ENCODE data around the gene CFAP46.

Gene CFAP46

DNA sequence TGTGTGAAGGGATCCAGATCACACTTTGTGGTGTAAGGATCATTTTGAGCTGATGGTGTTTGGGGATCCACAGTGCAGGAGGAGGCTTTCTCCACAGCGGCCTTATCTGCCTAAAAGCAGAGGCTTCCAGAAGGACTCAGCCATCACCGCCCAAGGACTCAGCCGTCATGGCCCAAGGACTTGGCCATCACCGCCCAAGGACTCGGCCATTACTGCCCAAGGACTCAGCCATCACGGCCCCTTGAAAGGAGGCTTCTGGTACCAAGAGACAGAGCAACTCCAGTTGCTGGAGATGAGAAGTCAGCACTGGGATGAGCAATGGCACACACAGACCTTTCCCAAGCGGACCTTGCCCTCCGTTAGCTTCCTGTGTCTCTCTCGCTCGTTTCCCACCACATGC, 6.0 kb upstream of the CFAP46 start:
- H3K14ac ChIP-seq (ENCODE audit: low read length in 2 of 2): no peak overlapping the region
- peaks cover 47 to 85% of the 10 kb centered on the region in 2 experiments for H3K27me3 ChIP-seq (ENCODE audit: control insufficient read depth in 1 of 2, insufficient read depth in 1 of 2, low read length in 2 of 2)
- no peak overlapping the region for H3K4ac ChIP-seq (ENCODE audit: low read depth in 1 of 2, low read length in 2 of 2)
- no peak overlapping the region for H2AK5ac ChIP-seq (ENCODE audit: low read length, severe bottlenecking)
- H2BK12ac ChIP-seq (ENCODE audit: low read length in 2 of 2): no peak overlapping the region
- H2BK120ac ChIP-seq (ENCODE audit: low read depth, low read length): no peak overlapping the region
- H2BK5ac ChIP-seq (ENCODE audit: low read depth, low read length, poor library complexity, severe bottlenecking): no peak overlapping the region
- no peak overlapping the region for H4K8ac ChIP-seq (ENCODE audit: low read length)
- no peak overlapping the region for H3K27ac ChIP-seq (ENCODE audit: low read length, poor library complexity, severe bottlenecking)
- H3K4me2 ChIP-seq (ENCODE audit: low read length, poor library complexity, severe bottlenecking): no peak overlapping the region
- no peak overlapping the region for H3K18ac ChIP-seq (ENCODE audit: low read depth in 1 of 2, low read length in 2 of 2)
- no peak overlapping the region for H4K91ac ChIP-seq (ENCODE audit: low read length)
- no peak overlapping the region for H2AFZ ChIP-seq (ENCODE audit: low read depth, low read length)
- H3K36me3 ChIP-seq (ENCODE audit: control insufficient read depth in 1 of 2, insufficient read depth in 2 of 2, low read depth in 1 of 2, low read length in 2 of 2): no peaks in the 10 kb centered on the region
- H3K4me1 ChIP-seq (ENCODE audit: control insufficient read depth, insufficient read depth, low read depth, low read length): no peaks in the 10 kb centered on the region
- 88% methylated on average over 10 of the region's 10 CpGs for WGBS
- no peak overlapping the region for H3K23ac ChIP-seq (ENCODE audit: low read length in 2 of 2)
- H3K79me1 ChIP-seq (replicated peaks; ENCODE audit: low read length, poor library complexity, severe bottlenecking): no peaks in the 10 kb centered on the region
- H3K9ac ChIP-seq (ENCODE audit: low read length): no peak overlapping the region
- no peak overlapping the region for H3K4me3 ChIP-seq (ENCODE audit: insufficient read depth in 1 of 2, low read depth in 1 of 2, low read length in 2 of 2)
- H3K9me3 ChIP-seq (ENCODE audit: control insufficient read depth, low read length): no peaks in the 10 kb centered on the region
- H2BK15ac ChIP-seq (ENCODE audit: low read depth, poor library complexity, severe bottlenecking): no peak overlapping the region
- no peak for DNase-seq

DNA sequence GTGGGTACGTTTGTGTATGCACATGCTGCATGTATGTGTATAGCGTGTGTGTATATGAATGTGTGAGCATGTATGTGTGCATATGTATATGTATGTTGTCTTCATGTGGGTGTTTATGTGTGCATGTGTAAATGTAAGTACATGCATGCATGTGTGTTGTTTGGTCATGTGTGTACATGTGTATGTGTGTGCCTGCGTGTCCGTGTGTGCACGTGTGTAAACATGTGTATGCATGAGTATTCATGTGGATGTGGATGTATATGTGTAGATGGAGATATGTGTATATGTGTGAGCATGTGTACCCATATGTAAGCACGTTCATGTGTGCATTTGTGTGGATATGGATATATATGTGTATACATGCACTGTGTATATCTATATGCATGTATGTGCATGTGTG, 5.5 kb upstream of the CFAP46 start:
- H3K9me3 ChIP-seq (ENCODE audit: control insufficient read depth, low read length): no peaks in the 10 kb centered on the region
- no peak overlapping the region for H3K4ac ChIP-seq (ENCODE audit: low read depth in 1 of 2, low read length in 2 of 2)
- no peak overlapping the region for H4K8ac ChIP-seq (ENCODE audit: low read length)
- no peak overlapping the region for H2AFZ ChIP-seq (ENCODE audit: low read depth, low read length)
- H3K27ac ChIP-seq (ENCODE audit: low read length, poor library complexity, severe bottlenecking): no peak overlapping the region
- no peak overlapping the region for H3K23ac ChIP-seq (ENCODE audit: low read length in 2 of 2)
- H3K18ac ChIP-seq (ENCODE audit: low read depth in 1 of 2, low read length in 2 of 2): no peak overlapping the region
- H3K9ac ChIP-seq (ENCODE audit: low read length): no peak overlapping the region
- no peak overlapping the region for H2BK15ac ChIP-seq (ENCODE audit: low read depth, poor library complexity, severe bottlenecking)
- no peaks in the 10 kb centered on the region for H3K36me3 ChIP-seq (ENCODE audit: control insufficient read depth in 1 of 2, insufficient read depth in 2 of 2, low read depth in 1 of 2, low read length in 2 of 2)
- H3K4me3 ChIP-seq (ENCODE audit: insufficient read depth in 1 of 2, low read depth in 1 of 2, low read length in 2 of 2): no peak overlapping the region
- H2BK120ac ChIP-seq (ENCODE audit: low read depth, low read length): no peak overlapping the region
- WGBS: 76% methylated on average over 6 of the region's 6 CpGs
- peaks cover 3% of the 10 kb centered on the region for H3K4me1 ChIP-seq (ENCODE audit: control insufficient read depth, insufficient read depth, low read depth, low read length)
- H2BK5ac ChIP-seq (ENCODE audit: low read depth, low read length, poor library complexity, severe bottlenecking): no peak overlapping the region
- no peak overlapping the region for H4K91ac ChIP-seq (ENCODE audit: low read length)
- no peaks in the 10 kb centered on the region for H3K79me1 ChIP-seq (replicated peaks; ENCODE audit: low read length, poor library complexity, severe bottlenecking)
- no peak for DNase-seq
- H3K14ac ChIP-seq (ENCODE audit: low read length in 2 of 2): no peak overlapping the region
- H3K27me3 ChIP-seq (ENCODE audit: control insufficient read depth in 1 of 2, insufficient read depth in 1 of 2, low read length in 2 of 2): peaks cover 42 to 85% of the 10 kb centered on the region in 2 experiments
- no peak overlapping the region for H2AK5ac ChIP-seq (ENCODE audit: low read length, severe bottlenecking)
- H3K4me2 ChIP-seq (ENCODE audit: low read length, poor library complexity, severe bottlenecking): no peak overlapping the region
- H2BK12ac ChIP-seq (ENCODE audit: low read length in 2 of 2): no peak overlapping the region

DNA sequence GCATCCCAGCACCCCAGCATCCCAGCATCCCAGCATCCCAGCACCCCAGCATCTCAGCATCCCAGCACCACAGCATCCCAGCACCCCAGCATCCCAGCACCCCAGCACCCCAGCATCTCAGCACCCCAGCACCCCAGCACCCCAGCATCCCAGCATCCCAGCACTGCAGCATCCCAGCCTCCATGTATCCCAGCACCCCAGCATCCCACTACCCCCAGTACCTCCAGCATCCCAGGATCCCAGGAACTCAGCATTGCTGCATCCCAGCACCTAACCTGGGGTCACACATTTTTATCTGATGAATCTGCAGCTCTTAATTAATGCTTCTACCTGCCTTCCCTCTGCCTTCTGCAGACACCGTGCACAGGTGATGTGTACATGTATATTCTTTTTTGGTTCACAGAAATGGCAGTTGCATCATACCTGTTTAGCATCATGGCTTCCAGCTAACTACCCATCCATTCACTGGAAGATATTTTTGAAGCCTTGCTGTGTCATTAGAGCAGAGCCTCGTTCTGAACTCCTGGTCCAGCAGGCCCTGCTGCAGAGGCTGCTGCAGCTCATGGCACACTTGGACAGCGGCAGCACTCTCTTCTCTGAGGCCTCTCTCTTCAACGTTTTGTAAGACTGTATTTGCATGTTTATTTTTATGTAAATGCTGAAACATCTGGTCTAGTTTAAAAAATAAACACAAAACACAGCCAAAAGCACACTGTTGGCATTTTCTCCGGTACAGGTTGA, 4.6 kb upstream of the CFAP46 start:
- H3K4ac ChIP-seq (ENCODE audit: low read depth in 1 of 2, low read length in 2 of 2): no peak overlapping the region
- no peak overlapping the region for H3K9ac ChIP-seq (ENCODE audit: low read length)
- no peak overlapping the region for H2AK5ac ChIP-seq (ENCODE audit: low read length, severe bottlenecking)
- no peak overlapping the region for H2BK15ac ChIP-seq (ENCODE audit: low read depth, poor library complexity, severe bottlenecking)
- no peak overlapping the region for H3K27ac ChIP-seq (ENCODE audit: low read length, poor library complexity, severe bottlenecking)
- DNase-seq: no peak
- H3K14ac ChIP-seq (ENCODE audit: low read length in 2 of 2): no peak overlapping the region
- no peak overlapping the region for H4K8ac ChIP-seq (ENCODE audit: low read length)
- no peak overlapping the region for H3K4me2 ChIP-seq (ENCODE audit: low read length, poor library complexity, severe bottlenecking)
- H3K36me3 ChIP-seq (ENCODE audit: control insufficient read depth in 1 of 2, insufficient read depth in 2 of 2, low read depth in 1 of 2, low read length in 2 of 2): no peaks in the 10 kb centered on the region
- H2BK12ac ChIP-seq (ENCODE audit: low read length in 2 of 2): no peak overlapping the region
- 62% methylated on average over 3 of the region's 5 CpGs for WGBS
- H3K4me1 ChIP-seq (ENCODE audit: control insufficient read depth, insufficient read depth, low read depth, low read length): peaks cover 9% of the 10 kb centered on the region
- H3K4me3 ChIP-seq (ENCODE audit: insufficient read depth in 1 of 2, low read depth in 1 of 2, low read length in 2 of 2): no peak overlapping the region
- no peaks in the 10 kb centered on the region for H3K79me1 ChIP-seq (replicated peaks; ENCODE audit: low read length, poor library complexity, severe bottlenecking)
- peaks cover 34 to 80% of the 10 kb centered on the region in 2 experiments for H3K27me3 ChIP-seq (ENCODE audit: control insufficient read depth in 1 of 2, insufficient read depth in 1 of 2, low read length in 2 of 2)
- H4K91ac ChIP-seq (ENCODE audit: low read length): no peak overlapping the region
- H3K23ac ChIP-seq (ENCODE audit: low read length in 2 of 2): no peak overlapping the region
- H2AFZ ChIP-seq (ENCODE audit: low read depth, low read length): no peak overlapping the region
- no peaks in the 10 kb centered on the region for H3K9me3 ChIP-seq (ENCODE audit: control insufficient read depth, low read length)
- no peak overlapping the region for H2BK120ac ChIP-seq (ENCODE audit: low read depth, low read length)
- H2BK5ac ChIP-seq (ENCODE audit: low read depth, low read length, poor library complexity, severe bottlenecking): no peak overlapping the region
- no peak overlapping the region for H3K18ac ChIP-seq (ENCODE audit: low read depth in 1 of 2, low read length in 2 of 2)

DNA sequence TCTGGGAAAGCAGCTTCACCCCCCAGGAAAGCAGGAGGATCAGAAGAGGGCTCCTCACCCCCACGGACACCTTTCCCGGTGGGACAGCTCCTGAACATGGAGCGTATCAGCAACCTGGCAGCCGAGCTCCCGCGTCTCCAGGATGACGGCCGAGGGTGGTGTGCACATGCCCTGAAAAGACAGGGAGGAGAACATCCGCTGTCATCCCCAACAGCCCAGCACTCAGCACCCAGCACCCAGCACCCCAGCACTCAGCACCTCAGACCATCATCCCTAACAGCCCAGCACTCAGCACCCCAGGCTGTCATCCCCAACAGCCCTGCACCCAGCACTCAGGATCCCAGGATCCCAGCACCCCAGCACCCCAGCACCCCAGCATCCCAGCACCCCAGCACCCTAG, 3.9 kb upstream of the CFAP46 start:
- Histone ChIP-seq H3K18ac (ENCODE audit: low read depth in 1 of 2, low read length in 2 of 2) (no peak overlapping the region), H2AFZ (ENCODE audit: low read depth, low read length) (no peak overlapping the region), H3K4ac (ENCODE audit: low read depth in 1 of 2, low read length in 2 of 2) (no peak overlapping the region), H3K27me3 (ENCODE audit: control insufficient read depth in 1 of 2, insufficient read depth in 1 of 2, low read length in 2 of 2) (peaks cover 27 to 81% of the 10 kb centered on the region in 2 experiments), H3K4me2 (ENCODE audit: low read length, poor library complexity, severe bottlenecking) (no peak overlapping the region), H3K79me1 (replicated peaks; ENCODE audit: low read length, poor library complexity, severe bottlenecking) (no peaks in the 10 kb centered on the region), H3K23ac (ENCODE audit: low read length in 2 of 2) (no peak overlapping the region), H3K36me3 (ENCODE audit: control insufficient read depth in 1 of 2, insufficient read depth in 2 of 2, low read depth in 1 of 2, low read length in 2 of 2) (no peaks in the 10 kb centered on the region), H2BK15ac (ENCODE audit: low read depth, poor library complexity, severe bottlenecking) (no peak overlapping the region), H3K9me3 (ENCODE audit: control insufficient read depth, low read length) (no peaks in the 10 kb centered on the region), H2AK5ac (ENCODE audit: low read length, severe bottlenecking) (no peak overlapping the region), H2BK120ac (ENCODE audit: low read depth, low read length) (no peak overlapping the region), H2BK5ac (ENCODE audit: low read depth, low read length, poor library complexity, severe bottlenecking) (no peak overlapping the region), H2BK12ac (ENCODE audit: low read length in 2 of 2) (no peak overlapping the region), H3K27ac (ENCODE audit: low read length, poor library complexity, severe bottlenecking) (no peak overlapping the region), H3K4me1 (ENCODE audit: control insufficient read depth, insufficient read depth, low read depth, low read length) (peaks cover 14% of the 10 kb centered on the region), H4K91ac (ENCODE audit: low read length) (no peak overlapping the region), H3K4me3 (ENCODE audit: insufficient read depth in 1 of 2, low read depth in 1 of 2, low read length in 2 of 2) (no peak overlapping the region), H3K9ac (ENCODE audit: low read length) (no peak overlapping the region), H4K8ac (ENCODE audit: low read length) (no peak overlapping the region), H3K14ac (ENCODE audit: low read length in 2 of 2) (no peak overlapping the region)
- WGBS: 92% methylated on average over 9 of the region's 9 CpGs
- DNase-seq: no peak

Data from mesenchymal stem cell (in vitro differentiated cells and primary cell).